B cell (primary cell): ENCODE data around the gene CD44. TPM values are rescaled to one million over a fixed set of nuclear protein-coding genes. Genes with fewer than 3 reads are reported as not detected.

Experiments
- ATAC-seq: fragments of 200-7000 bp; cut with Tn5 transposase; one replicate; pipeline ENCODE4 v1.10.0; 2021; ENCODE audit warnings: low read depth, mild to moderate bottlenecking, moderate number of reproducible peaks, moderate library complexity
- CTCF ChIA-PET: fragments of 350-600 bp; sonication (Branson Sonifier 250); formaldehyde crosslinking; loops from one replicate; lab custom pipeline; 2021; ENCODE audit warnings: antibody characterized with exemption, inconsistent platforms; lab: Charles Lee
- POLR2A ChIA-PET: fragments of 350-600 bp; sonication (Branson Sonifier 250); formaldehyde crosslinking; loops from one replicate; lab custom pipeline; 2021; ENCODE audit warnings: antibody characterized with exemption; lab: Charles Lee
- DNase-seq: peaks from one replicate; pipeline ENCODE4 v3.0.0; 2013
- H2AFZ ChIP-seq: 2 replicates; pipeline ENCODE4 v1.6.1; 2012; ENCODE audit warnings: mild to moderate bottlenecking, low read depth, low read length; ENCODE audit not compliant: insufficient read depth, poor library complexity, severe bottlenecking
- H3K27ac ChIP-seq, 2 donors: 1 replicate in 1 of 2; 2 replicates in 1 of 2; pipeline ENCODE4 v1.5.1; 2012 to 2013; ENCODE audit warnings: low read length in 2 of 2, mild to moderate bottlenecking in 2 of 2, moderate library complexity in 1 of 2
- H3K27me3 ChIP-seq, 4 experiments: fragments of 200-600 bp in 1 of 4; sonication (generic) in 1 of 4; replicated peaks in 1 of 4; 1 replicate in 2 of 4; 2 replicates in 2 of 4; pipeline versions ENCODE4 v1.6.1 to v1.7.0; 2013 to 2016; ENCODE audit warnings: low read length in 3 of 4, mild to moderate bottlenecking in 2 of 4, mixed read lengths in 1 of 4, moderate library complexity in 1 of 4; ENCODE audit not compliant: insufficient read depth in 4 of 4, control insufficient read depth in 3 of 4; ENCODE audit errors: control extremely low read depth in 1 of 4
- H3K36me3 ChIP-seq, 2 experiments: replicated peaks in 1 of 2; 1 replicate in 1 of 2; 2 replicates in 1 of 2; pipeline versions ENCODE4 v1.6.1 to v1.7.1; 2013; ENCODE audit warnings: low read length in 1 of 2; ENCODE audit not compliant: insufficient read depth in 2 of 2, control insufficient read depth in 1 of 2; ENCODE audit errors: control extremely low read depth in 1 of 2, extremely low read depth in 1 of 2
- H3K4me1 ChIP-seq, 2 donors: fragments of 200-600 bp in 1 of 2; sonication (generic) in 1 of 2; 1 replicate in 1 of 2; 2 replicates in 1 of 2; pipeline versions ENCODE4 v1.5.1 to v1.6.1; 2013 to 2017; ENCODE audit warnings: low read length in 2 of 2; ENCODE audit not compliant: control insufficient read depth in 2 of 2, insufficient read depth in 2 of 2
- H3K4me2 ChIP-seq: replicated peaks from 2 replicates; pipeline ENCODE3; 2012; ENCODE audit warnings: mild to moderate bottlenecking, low read depth, low read length; ENCODE audit not compliant: poor library complexity, severe bottlenecking
- H3K4me3 ChIP-seq, 5 experiments: fragments of 200-600 bp in 1 of 5; sonication (generic) in 1 of 5; 1 replicate in 3 of 5; 2 replicates in 2 of 5; pipeline versions ENCODE4 v1.5.1 to v1.7.0; 2011 to 2016; ENCODE audit warnings: low read length in 4 of 5, mild to moderate bottlenecking in 4 of 5, low read depth in 2 of 5, control low read depth in 1 of 5, moderate library complexity in 1 of 5; ENCODE audit not compliant: insufficient read depth in 1 of 5; ENCODE audit errors: control extremely low read depth in 1 of 5, extremely low read depth in 1 of 5
- H3K79me2 ChIP-seq: fragments of 200-600 bp; sonication (generic); one replicate; pipeline ENCODE4 v1.6.0; 2016; ENCODE audit warnings: low read length; ENCODE audit not compliant: control insufficient read depth, insufficient read depth
- H3K9ac ChIP-seq: fragments of 200-600 bp; sonication (generic); 2 replicates; pipeline ENCODE4 v1.6.1; 2017; ENCODE audit warnings: mild to moderate bottlenecking, low read length, moderate library complexity
- H3K9me3 ChIP-seq, 3 donors: one replicate each; pipeline versions ENCODE4 v1.6.1 to v1.7.1; 2013; ENCODE audit warnings: low read length in 2 of 3; ENCODE audit not compliant: control insufficient read depth in 2 of 3, insufficient read depth in 1 of 3; ENCODE audit errors: control extremely low read depth in 1 of 3
- H4K20me1 ChIP-seq: 2 replicates; pipeline ENCODE4 v1.6.0; 2012; ENCODE audit warnings: mild to moderate bottlenecking, low read length; ENCODE audit not compliant: insufficient read depth, control insufficient read depth, poor library complexity, severe bottlenecking
- H3K27ac Mint-ChIP-seq: one replicate; pipeline ENCODE4 v1.8.0; 2021; ENCODE audit warnings: mixed read lengths
- H3K27me3 Mint-ChIP-seq: one replicate; pipeline ENCODE4 v1.8.0; 2021; ENCODE audit warnings: mixed read lengths
- H3K4me1 Mint-ChIP-seq: one replicate; pipeline ENCODE4 v1.8.0; 2021; ENCODE audit warnings: mixed read lengths
- H3K4me3 Mint-ChIP-seq: one replicate; pipeline ENCODE4 v1.8.0; 2021; ENCODE audit warnings: mixed read lengths
- H3K9me3 Mint-ChIP-seq: one replicate; pipeline ENCODE4 v1.8.0; 2022; ENCODE audit warnings: mixed read lengths; ENCODE audit not compliant: insufficient read depth
- EZH2 ChIP-seq: IDR thresholded peaks from 2 replicates; pipeline ENCODE4 v1.6.1; 2012; ENCODE audit warnings: borderline replicate concordance, low read depth, mild to moderate bottlenecking, moderate library complexity, low read length; ENCODE audit not compliant: insufficient read depth, poor library complexity, severe bottlenecking
- WGBS: methylation state at CpG from one replicate; pipeline ENCODE4 v1.1.5; 2013; ENCODE audit warnings: missing lambda C conversion rate; ENCODE audit not compliant: insufficient coverage; 5-methylcytosine and 5-hydroxymethylcytosine counted together
- intact Hi-C: fragments of 100-400 bp; cut with micrococcal nuclease; formaldehyde crosslinking; loops from one replicate; pipeline ENCODE4 v1.10.0; 2022
- polyA plus RNA-seq: library from polyadenylated mRNA; depleted of rRNA; stranded (reverse); fragments of >200 nt; gene quantifications from 2 replicates; pipeline ENCODE4 v1.2.3, GENCODE V29; 2012
- total RNA-seq, 2 donors: library from RNA; stranded (reverse); fragments of 120-200 nt in 1 of 2; gene quantifications; 1 replicate in 1 of 2; 2 replicates in 1 of 2; pipeline versions ENCODE4 v1.2.3 to v1.2.4, GENCODE V29; 2013 to 2022
- TF ChIP-seq, protein P1 (sequence below): fragments of 200-600 bp; IDR thresholded peaks from one replicate; pipeline ENCODE4 v1.8.0; 2022; ENCODE audit warnings: antibody characterized with exemption, mild to moderate bottlenecking

CD44 gene
- total and polyA plus RNA-seq, 2 donors (not counting 1 experiment from before 2014, with no cell fraction given) = 261 to 896 TPM

DNA sequence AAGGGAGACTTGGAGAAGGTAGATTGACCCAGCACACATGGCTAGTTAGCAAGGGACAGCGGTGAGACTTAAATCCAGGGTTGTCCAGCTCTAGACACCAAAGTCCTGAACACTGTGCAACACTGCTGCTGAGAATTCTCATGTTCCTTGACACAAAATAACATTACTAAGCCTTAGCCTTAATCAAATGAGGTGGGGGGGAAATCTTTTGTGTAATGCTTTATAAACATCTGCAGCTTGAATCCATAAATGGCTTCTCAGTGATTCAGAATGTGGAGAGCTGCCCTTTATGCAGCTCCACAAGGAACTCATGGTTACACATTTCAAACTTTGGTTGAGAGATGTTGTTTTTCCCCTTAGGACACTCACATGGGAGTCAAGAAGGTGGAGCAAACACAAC, 80.0 kb downstream of the CD44 start:
- peak overlapping the region in 1 of 2 donors; percentile 9 for H3K27ac ChIP-seq
- H3K4me2 ChIP-seq = no peak overlapping the region
- H3K79me2 ChIP-seq = no peaks in the 10 kb centered on the region
- Mint-ChIP-seq H3K9me3 (no peaks in the 10 kb centered on the region), H3K4me1 (peaks cover 38% of the 10 kb centered on the region), H3K27ac (peak overlapping the region; percentile 64), H3K4me3 (no peak overlapping the region), H3K27me3 (no peaks in the 10 kb centered on the region)
- ChIA-PET CTCF (interaction anchor here (1.1 to 1.7 kb wide), 3 partner anchors 19 to 173 kb away, joined by 3 to 5 read pairs (median 4); no protein-coding TSS in a partner anchor), POLR2A (no interaction called here)
- no peak overlapping the region for H3K4me3 ChIP-seq
- H3K4me1 ChIP-seq = peaks cover 22 to 31% of the 10 kb centered on the region in 2 donors
- H3K9ac ChIP-seq = no peak overlapping the region
- H2AFZ ChIP-seq = no peak overlapping the region
- TF ChIP-seq, protein P1, sequence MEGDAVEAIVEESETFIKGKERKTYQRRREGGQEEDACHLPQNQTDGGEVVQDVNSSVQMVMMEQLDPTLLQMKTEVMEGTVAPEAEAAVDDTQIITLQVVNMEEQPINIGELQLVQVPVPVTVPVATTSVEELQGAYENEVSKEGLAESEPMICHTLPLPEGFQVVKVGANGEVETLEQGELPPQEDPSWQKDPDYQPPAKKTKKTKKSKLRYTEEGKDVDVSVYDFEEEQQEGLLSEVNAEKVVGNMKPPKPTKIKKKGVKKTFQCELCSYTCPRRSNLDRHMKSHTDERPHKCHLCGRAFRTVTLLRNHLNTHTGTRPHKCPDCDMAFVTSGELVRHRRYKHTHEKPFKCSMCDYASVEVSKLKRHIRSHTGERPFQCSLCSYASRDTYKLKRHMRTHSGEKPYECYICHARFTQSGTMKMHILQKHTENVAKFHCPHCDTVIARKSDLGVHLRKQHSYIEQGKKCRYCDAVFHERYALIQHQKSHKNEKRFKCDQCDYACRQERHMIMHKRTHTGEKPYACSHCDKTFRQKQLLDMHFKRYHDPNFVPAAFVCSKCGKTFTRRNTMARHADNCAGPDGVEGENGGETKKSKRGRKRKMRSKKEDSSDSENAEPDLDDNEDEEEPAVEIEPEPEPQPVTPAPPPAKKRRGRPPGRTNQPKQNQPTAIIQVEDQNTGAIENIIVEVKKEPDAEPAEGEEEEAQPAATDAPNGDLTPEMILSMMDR = no peak
- no peak for TF ChIP-seq EZH2
- DNase-seq (no peak), ATAC-seq (no peak)
- no peaks in the 10 kb centered on the region for H4K20me1 ChIP-seq
- WGBS = 100% methylated on average over 1 of the region's 1 CpG
- intact Hi-C loops = loop anchor here (10.0 kb wide), 1 partner anchor 54 kb away; no protein-coding TSS in a partner anchor
- H3K36me3 ChIP-seq = peaks cover 3 to 84% of the 10 kb centered on the region in 2 experiments
- no peaks in the 10 kb centered on the region for H3K9me3 ChIP-seq
- H3K27me3 ChIP-seq = no peaks in the 10 kb centered on the region

DNA sequence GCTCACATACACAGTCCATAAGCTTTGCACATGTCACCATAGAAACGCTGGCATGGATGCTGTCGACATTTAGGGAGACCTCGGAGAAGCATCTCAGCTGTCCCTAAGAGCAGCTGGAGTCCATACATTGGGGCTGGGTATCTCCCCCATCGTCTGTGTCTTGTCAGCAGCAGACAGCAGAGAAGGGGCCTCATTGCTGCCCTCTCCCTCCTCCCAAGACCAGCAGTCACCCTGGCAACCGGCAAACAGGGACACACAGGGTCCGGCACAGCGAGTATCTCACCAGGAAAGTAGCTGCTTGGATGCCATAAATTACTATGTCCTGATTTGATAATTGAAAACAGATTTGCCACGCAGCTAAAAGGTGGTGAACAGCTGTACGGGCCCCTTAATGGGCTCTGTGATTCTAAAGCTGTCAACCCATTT, 84.4 kb downstream of the CD44 start:
- no peak overlapping the region for H2AFZ ChIP-seq
- POLR2A ChIA-PET = interaction anchor here (0.5 kb wide), 1 partner anchor 40 kb away, joined by 5 read pairs; no protein-coding TSS in a partner anchor
- H3K27ac ChIP-seq = no peak overlapping the region
- peak overlapping the region; percentile 11 for H3K27ac Mint-ChIP-seq
- no peaks in the 10 kb centered on the region for H3K79me2 ChIP-seq
- no peak overlapping the region for H3K4me3 ChIP-seq
- CTCF ChIA-PET = interaction anchor here (0.7 to 1.7 kb wide), 5 partner anchors 14 to 297 kb away, joined by 3 to 9 read pairs (median 3); no protein-coding TSS in a partner anchor
- ATAC-seq (no peak), DNase-seq (no peak)
- H3K4me2 ChIP-seq = no peak overlapping the region
- H3K9me3 ChIP-seq = no peaks in the 10 kb centered on the region
- WGBS = 100% methylated on average over 5 of the region's 9 CpGs
- H3K27me3 Mint-ChIP-seq = no peaks in the 10 kb centered on the region
- no peaks in the 10 kb centered on the region for H4K20me1 ChIP-seq
- no peaks in the 10 kb centered on the region for H3K9me3 Mint-ChIP-seq
- peaks cover 3 to 93% of the 10 kb centered on the region in 2 experiments for H3K36me3 ChIP-seq
- TF ChIP-seq, protein P1 = no peak
- TF ChIP-seq EZH2 = no peak
- H3K9ac ChIP-seq = no peak overlapping the region
- no peaks in the 10 kb centered on the region for H3K27me3 ChIP-seq
- H3K4me1 ChIP-seq = peaks cover 6 to 9% of the 10 kb centered on the region in 2 donors
- intact Hi-C loops = no loop called here
- H3K4me3 Mint-ChIP-seq = no peak overlapping the region
- peaks cover 18% of the 10 kb centered on the region for H3K4me1 Mint-ChIP-seq
